HL-60/S4 treated with phorbol 12-myristate 13-acetate at 8.2 ng/mL for 4 days and 3 days (cell line): ENCODE results near the gene TOM1L1.

Experiments used
- in situ Hi-C: fragments of 300-500 bp; cut with MboI; formaldehyde crosslinking; loops from 2 replicates; pipeline ENCODE4 v1.15.0; 2022; ENCODE audit warnings: low sequenced_read_pairs

TOM1L1 gene

GRCh38 chr17:54985476-54985875, 84.8 kb downstream of the TOM1L1 start:
- in situ Hi-C loops: no loop called here

- in situ Hi-C loops: no loop called here
Observed at GRCh38 chr17:54990118-54990517, 89.5 kb downstream of the TOM1L1 start.

GRCh38 chr17:54991567-54991966, 90.9 kb downstream of the TOM1L1 start:
- in situ Hi-C loops: no loop called here

GRCh38 chr17:54992797-54993639, 92.4 kb downstream of the TOM1L1 start:
- in situ Hi-C loops: no loop called here

- in situ Hi-C loops: no loop called here
Observed at GRCh38 chr17:54996441-54996840, 95.8 kb downstream of the TOM1L1 start.

- in situ Hi-C loops: no loop called here
Observed at GRCh38 chr17:55002458-55002857, 101.8 kb downstream of the TOM1L1 start.

- in situ Hi-C loops: no loop called here
Observed at GRCh38 chr17:55004484-55004883, 103.8 kb downstream of the TOM1L1 start.

GRCh38 chr17:55005520-55005919, 104.9 kb downstream of the TOM1L1 start:
- in situ Hi-C loops: no loop called here
